ENCODE results near the gene THUMPD1.
"Not testable (repeated sequence)": the region's sequence is repeated elsewhere in the genome, so short reads cannot be mapped to it uniquely, and the experiment has no call there.

Gene THUMPD1

DNA sequence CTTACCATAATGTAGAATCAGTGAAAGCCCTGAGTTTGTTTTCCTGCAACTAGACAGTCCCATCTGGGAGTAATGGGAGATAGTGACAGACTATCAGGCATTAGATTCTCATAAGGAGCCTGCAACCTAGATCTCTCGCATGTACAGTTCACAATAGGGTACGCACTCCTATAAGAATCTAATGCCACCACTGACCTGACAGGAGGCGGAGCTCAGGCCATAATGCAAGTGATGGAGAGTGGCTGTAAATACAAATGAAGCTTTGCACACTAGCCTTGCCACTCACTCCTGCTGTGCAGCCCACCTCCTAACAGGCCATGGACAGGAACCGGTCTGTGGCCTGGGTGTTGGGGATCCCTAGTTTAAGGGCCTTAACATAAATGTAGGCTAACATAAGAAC, 21.4 kb downstream of the THUMPD1 start:
- H3K4me3 ChIP-seq (ENCODE audit: low read length): no peak overlapping the region
- TF ChIP-seq, protein P1, sequence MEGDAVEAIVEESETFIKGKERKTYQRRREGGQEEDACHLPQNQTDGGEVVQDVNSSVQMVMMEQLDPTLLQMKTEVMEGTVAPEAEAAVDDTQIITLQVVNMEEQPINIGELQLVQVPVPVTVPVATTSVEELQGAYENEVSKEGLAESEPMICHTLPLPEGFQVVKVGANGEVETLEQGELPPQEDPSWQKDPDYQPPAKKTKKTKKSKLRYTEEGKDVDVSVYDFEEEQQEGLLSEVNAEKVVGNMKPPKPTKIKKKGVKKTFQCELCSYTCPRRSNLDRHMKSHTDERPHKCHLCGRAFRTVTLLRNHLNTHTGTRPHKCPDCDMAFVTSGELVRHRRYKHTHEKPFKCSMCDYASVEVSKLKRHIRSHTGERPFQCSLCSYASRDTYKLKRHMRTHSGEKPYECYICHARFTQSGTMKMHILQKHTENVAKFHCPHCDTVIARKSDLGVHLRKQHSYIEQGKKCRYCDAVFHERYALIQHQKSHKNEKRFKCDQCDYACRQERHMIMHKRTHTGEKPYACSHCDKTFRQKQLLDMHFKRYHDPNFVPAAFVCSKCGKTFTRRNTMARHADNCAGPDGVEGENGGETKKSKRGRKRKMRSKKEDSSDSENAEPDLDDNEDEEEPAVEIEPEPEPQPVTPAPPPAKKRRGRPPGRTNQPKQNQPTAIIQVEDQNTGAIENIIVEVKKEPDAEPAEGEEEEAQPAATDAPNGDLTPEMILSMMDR (conservative IDR thresholded peaks at IDR 0.05; ENCODE audit: low read length): no peak
- no peak for DNase-seq (ENCODE audit: low read depth)

DNA sequence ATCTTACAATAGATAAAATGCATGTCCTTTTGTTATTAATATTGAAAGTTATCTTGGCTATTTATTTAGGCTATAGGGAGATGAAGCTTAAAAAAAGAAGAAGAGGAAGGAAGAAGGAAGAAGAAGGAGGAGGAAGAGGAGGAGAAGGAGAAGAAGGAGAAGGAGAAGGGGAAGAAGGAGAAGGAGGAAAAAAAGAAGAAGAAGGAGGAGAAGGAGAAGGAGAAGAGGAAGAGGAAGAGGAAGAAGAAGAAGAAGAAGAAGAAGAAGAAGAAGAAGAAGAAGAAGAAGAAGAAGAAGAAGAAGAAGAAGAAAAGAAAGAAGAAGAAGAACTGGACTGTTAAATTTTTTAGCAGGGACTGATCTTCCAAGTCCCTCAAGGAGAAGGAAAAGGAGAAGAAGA, 23.9 kb downstream of the THUMPD1 start:
- H3K4me3 ChIP-seq (ENCODE audit: low read length); DNase-seq (ENCODE audit: low read depth): not testable (repeated sequence)

DNA sequence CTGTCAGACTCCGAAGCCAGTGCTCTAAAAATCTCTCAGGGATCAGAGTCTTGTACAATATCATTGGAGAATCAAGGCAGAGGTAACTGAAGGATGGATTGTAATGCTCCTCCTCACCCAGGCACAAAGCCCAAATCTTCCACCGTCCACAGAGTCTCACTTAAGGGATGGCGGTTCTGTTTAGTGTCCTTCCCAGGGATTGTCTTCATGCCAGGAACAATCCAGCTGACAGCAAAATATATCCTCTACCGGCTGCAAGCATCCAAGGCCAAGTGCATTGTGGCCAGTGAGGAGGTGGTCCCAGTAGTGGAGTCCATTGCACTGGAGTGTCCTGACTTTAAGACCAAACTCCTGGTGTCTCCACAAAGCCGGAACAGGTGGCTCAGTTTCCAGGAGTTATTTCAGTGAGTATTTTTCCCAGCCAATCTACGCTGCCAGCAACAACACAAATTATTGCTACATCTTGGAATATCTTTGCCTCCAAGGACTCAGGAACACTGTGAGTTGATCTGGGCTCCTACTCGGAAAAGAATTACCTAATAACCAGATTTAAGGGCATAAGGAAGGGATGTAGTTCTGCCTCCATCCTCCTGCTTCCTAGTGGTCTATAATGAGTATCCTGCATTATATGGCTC, 30.2 kb downstream of the THUMPD1 start:
- DNase-seq (ENCODE audit: low read depth): no peak
- no peak overlapping the region for H3K4me3 ChIP-seq (ENCODE audit: low read length)
- TF ChIP-seq, protein P1 (conservative IDR thresholded peaks at IDR 0.05; ENCODE audit: low read length): no peak

DNA sequence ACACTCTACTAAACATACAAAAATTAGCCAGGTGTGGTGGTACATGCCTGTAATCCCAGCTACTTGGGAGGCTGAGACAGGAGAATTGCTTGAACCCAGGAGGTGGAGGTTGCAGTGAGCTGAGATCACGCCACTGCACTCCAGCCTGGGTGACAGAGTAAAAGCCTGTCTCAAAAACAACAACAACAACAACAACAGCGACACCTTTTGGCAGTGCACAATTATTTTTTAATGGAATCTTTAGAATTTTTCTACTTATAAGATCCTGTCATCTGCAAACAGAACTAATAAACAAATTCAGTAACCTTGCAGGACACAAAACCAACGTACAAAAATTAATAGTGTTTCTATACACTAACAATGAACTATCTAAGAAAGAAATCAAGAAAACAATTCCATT, 33.5 kb downstream of the THUMPD1 start:
- H3K4me3 ChIP-seq (ENCODE audit: low read length); DNase-seq (ENCODE audit: low read depth): not testable (repeated sequence)

DNA sequence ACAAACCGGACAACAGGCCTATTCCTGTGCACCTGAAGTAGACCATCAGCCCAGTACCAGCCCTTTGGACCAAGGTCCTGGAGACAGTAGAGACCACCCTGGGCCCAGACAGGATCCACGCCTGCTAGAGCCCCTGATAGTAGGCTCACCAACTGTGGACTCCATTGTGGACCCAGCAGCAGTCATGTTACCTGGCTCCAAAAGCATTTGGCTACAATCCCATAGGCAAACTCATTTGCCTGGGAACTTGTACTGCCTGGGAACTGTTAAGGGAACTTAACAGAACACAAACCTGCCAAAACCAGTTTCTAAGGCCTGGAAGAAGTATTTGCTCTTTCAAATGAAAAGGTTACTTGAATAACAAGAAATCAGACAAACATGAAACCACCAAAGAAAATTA, 34.2 kb downstream of the THUMPD1 start:
- no peak overlapping the region for H3K4me3 ChIP-seq (ENCODE audit: low read length)
- TF ChIP-seq, protein P1 (conservative IDR thresholded peaks at IDR 0.05; ENCODE audit: low read length): no peak
- DNase-seq (ENCODE audit: low read depth): no peak

DNA sequence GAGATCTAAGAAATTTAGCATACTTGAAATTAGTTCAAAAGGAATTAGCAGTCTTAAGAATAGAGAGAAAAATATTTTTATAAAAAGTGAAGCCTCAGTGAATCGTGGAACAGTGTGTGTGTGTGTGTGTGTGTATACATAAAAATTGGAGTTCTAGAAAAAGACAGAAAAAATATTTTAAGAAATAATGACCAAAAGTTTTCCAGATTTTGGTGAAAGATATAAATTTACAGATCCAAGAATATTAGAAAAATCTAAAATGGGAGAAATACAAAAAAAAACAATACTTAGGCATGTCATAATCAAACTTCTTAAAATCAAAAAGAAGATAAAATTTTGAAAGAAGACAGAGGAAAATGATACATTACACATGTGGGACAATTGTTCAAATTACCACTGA, 35.6 kb downstream of the THUMPD1 start:
- H3K4me3 ChIP-seq (ENCODE audit: low read length); DNase-seq (ENCODE audit: low read depth): not testable (repeated sequence)

DNA sequence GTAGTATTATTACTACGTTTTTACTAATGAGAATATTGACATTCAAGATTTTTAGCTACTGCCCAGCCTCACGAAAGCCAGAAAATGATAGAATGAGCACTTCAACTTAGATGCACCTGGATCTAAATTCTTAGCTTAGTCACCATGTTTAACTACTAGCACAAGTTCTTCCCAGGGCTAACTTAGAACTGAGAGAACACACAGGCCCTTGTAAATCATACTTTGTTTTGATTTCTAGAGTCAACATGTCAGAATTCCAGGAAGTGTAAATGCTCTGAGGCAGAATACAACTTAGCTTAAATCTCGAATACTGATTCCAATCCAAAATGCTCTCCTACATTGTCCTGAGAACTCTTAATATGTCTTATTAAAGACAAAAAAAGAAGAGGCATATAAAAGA, 37.3 kb downstream of the THUMPD1 start:
- DNase-seq (ENCODE audit: low read depth): no peak
- H3K4me3 ChIP-seq (ENCODE audit: low read length): no peak overlapping the region
- TF ChIP-seq, protein P1 (conservative IDR thresholded peaks at IDR 0.05; ENCODE audit: low read length): no peak

DNA sequence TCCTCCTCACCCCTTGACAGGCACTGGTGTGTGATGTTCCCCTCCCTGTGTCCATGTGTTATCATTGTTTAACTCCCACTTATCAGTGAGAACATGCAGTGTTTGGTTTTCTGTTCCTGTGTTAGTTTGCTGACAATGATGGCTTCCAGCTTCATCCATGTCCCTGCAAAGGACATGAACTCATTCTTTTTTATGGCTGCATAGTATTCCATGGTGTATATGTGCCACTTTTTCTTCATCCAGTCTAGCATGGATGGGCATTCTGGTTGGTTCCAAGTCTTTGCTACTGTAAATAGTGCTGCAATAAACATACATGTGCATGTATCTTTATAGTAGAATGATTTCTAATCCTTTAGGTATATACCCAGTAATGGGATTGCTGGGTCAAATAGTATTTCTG, 39.9 kb downstream of the THUMPD1 start:
- DNase-seq (ENCODE audit: low read depth); H3K4me3 ChIP-seq (ENCODE audit: low read length): not testable (repeated sequence)

DNA sequence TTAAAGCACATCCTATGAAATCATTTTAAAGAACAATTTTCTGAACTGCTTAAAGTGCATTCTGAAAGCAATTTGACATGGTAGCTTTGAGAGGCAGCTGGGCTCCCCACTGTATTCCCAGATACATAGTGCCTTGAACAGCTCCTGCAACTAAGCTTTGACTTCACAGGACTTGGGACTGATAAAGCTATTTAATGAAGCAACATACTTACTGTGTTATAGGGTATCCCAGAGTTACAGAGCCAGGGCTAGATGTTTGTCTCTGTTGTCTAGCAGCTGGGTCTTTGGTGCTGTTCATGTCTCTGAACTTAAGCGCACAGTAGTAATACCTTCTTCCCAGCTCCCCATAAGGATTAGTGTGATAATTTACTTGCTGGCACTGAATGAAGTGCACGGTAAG, 45.0 kb downstream of the THUMPD1 start:
- TF ChIP-seq, protein P1 (conservative IDR thresholded peaks at IDR 0.05; ENCODE audit: low read length): no peak
- H3K4me3 ChIP-seq (ENCODE audit: low read length): no peak overlapping the region
- no peak for DNase-seq (ENCODE audit: low read depth)
